GM12865 (cell line): ENCODE measurements around the gene AGO4.

Experiments used
- DNase-seq: peaks from one replicate; pipeline ENCODE4 v3.0.0; 2010; ENCODE audit warnings: low read depth
- H3K4me3 ChIP-seq: 2 replicates; pipeline ENCODE4 v1.5.1; 2011; ENCODE audit warnings: mild to moderate bottlenecking, low read depth, low read length, control low read depth
- CTCF ChIP-seq: IDR thresholded peaks from 2 replicates; pipeline ENCODE4 v1.5.1; 2011; ENCODE audit warnings: low read length, control low read depth, low read depth, inconsistent platforms; ENCODE audit not compliant: insufficient read depth; ENCODE audit errors: missing control alignments

AGO4 gene

GRCh38 chr1:35825255-35825654, 17.4 kb downstream of the AGO4 start:
- no peak overlapping the region for H3K4me3 ChIP-seq
- no peak for TF ChIP-seq CTCF
- no peak for DNase-seq

DNA sequence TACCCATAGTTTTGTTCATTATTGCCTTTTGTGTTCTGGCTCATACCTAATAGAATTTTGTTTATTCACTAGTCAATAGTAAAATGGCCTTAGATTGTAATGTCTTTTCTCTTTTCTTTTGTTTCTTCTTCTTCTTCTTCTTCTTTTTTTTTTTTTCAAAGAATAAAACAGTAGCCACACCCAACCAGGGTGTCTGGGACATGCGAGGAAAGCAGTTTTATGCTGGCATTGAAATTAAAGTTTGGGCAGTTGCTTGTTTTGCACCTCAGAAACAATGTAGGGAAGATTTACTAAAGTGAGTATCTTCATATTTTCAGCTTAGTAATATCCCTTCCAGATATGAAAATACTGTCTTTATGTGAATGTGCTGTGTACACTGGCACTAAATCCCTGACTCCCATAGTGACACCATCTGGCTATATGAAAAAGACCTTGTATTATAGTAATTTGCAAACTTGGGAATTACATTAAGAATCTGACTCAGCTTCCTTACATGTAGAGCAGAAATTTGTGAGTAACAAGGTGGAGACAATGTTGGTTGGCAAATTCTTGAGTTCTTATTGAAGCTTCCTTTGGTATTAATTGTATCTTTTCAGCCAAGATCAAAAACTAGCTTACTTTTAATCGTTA, 24.6 kb downstream of the AGO4 start:
- TF ChIP-seq CTCF = no peak
- H3K4me3 ChIP-seq = no peak overlapping the region
- DNase-seq = no peak

- no peak for TF ChIP-seq CTCF
- no peak overlapping the region for H3K4me3 ChIP-seq
- DNase-seq = no peak
Observed at GRCh38 chr1:35833395-35833794, 25.6 kb downstream of the AGO4 start.

DNA sequence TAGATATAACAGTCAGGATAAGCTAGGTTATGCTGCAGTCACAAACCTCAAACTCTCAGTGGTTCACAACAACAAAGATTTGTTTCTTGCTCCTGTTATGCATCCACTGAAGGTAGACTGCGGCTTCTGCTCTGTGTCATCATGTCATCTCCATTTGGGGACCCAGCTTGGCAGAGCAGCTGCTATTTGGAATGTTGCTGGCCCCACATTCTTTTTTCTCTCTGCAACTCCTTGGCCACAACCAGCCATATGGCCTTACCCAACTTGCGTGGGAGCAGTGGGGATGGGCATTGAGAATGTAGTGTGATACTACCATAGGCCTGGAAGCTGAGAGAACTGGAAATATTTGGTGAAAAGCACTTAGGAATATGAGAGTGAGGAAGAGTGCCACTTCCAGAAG, 26.4 kb downstream of the AGO4 start:
- TF ChIP-seq CTCF = no peak
- no peak overlapping the region for H3K4me3 ChIP-seq
- DNase-seq = no peak

DNA sequence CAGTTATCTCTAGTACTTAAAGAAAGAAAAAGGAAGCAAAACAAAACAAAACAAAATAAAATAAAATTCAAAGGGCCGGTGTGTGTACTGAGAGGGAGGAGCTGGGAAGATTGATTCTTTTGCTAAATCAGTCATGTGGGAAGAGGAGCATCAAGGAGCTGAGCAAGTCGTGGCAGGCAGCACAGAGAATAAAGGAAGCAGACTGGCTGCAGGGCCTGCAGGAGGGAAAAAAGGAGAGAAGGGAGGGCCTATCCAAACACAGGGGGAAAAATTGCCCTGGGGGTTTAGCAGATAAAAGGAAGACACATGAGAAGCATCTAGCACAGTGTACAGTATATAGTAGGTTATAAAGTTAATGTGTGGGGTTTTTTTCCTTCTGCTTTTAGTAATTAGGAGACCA, 27.6 kb downstream of the AGO4 start:
- no peak for TF ChIP-seq CTCF
- H3K4me3 ChIP-seq = no peak overlapping the region
- DNase-seq = no peak

- TF ChIP-seq CTCF = no peak
- no peak for DNase-seq
- H3K4me3 ChIP-seq = no peak overlapping the region
Observed at GRCh38 chr1:35836734-35837133, 28.9 kb downstream of the AGO4 start.

GRCh38 chr1:35838693-35839245, 31.0 kb downstream of the AGO4 start:
- no peak for DNase-seq
- no peak for TF ChIP-seq CTCF
- no peak overlapping the region for H3K4me3 ChIP-seq
